Omental fat pad (tissue), 4 donors: ENCODE measurements around the gene PAX8. TPM values are rescaled to one million over a fixed set of nuclear protein-coding genes. Genes with fewer than 3 reads are reported as not detected.

ENCODE experiments used
- ATAC-seq: fragments of 150-250 bp; one replicate; pipeline ENCODE4 v1.9.1; 2016; ENCODE audit warnings: mild to moderate bottlenecking, moderate library complexity; ENCODE audit not compliant: low FRiP score
- DNase-seq: peaks from one replicate; pipeline ENCODE4 v3.0.0-alpha.2; 2019; ENCODE audit warnings: low spot score
- CTCF ChIP-seq, 3 donors: fragments of 450-650 bp; IDR thresholded peaks; one replicate each; pipeline ENCODE4 v1.5.1; 2016 to 2017; ENCODE audit warnings: antibody characterized with exemption in 3 of 3, mild to moderate bottlenecking in 3 of 3, moderate library complexity in 2 of 3
- total RNA-seq, 4 donors: library from RNA; depleted of rRNA; stranded (reverse); fragments of >200 nt; gene quantifications; one replicate each; pipeline ENCODE4 v1.1.0, GENCODE V29; 2016

Gene PAX8
- total RNA-seq, 4 donors from 2014 or later, result 2.8 to 9.4 (median 5.8) TPM

- ATAC-seq, result no peak
- DNase-seq, result no peak
- TF ChIP-seq CTCF (IDR thresholded peaks at IDR 0.05), result no peak
Observed at GRCh38 chr2:113215056-113215455, 63.7 kb downstream of the PAX8 start.

- ATAC-seq, result no peak
- DNase-seq, result no peak
- no peak for TF ChIP-seq CTCF (IDR thresholded peaks at IDR 0.05)
Observed at GRCh38 chr2:113214141-113214540, 64.6 kb downstream of the PAX8 start.

GRCh38 chr2:113213061-113213930, 65.4 kb downstream of the PAX8 start:
- no peak for DNase-seq
- no peak for TF ChIP-seq CTCF (IDR thresholded peaks at IDR 0.05)
- peak; percentile 5 for ATAC-seq

GRCh38 chr2:113212245-113213060, 66.3 kb downstream of the PAX8 start:
- DNase-seq, result no peak

GRCh38 chr2:113211226-113212105, 67.3 kb downstream of the PAX8 start:
- ATAC-seq (peak; percentile 69), DNase-seq (no peak)
- TF ChIP-seq CTCF (IDR thresholded peaks at IDR 0.05), result no peak

More at GRCh38 chr2:113212245-113213060, 66.3 kb downstream of the PAX8 start:
- TF ChIP-seq CTCF (IDR thresholded peaks at IDR 0.05), result no peak
- ATAC-seq, result peak; percentile 72

- ATAC-seq (no peak), DNase-seq (no peak)
- TF ChIP-seq CTCF (IDR thresholded peaks at IDR 0.05), result no peak
Observed at GRCh38 chr2:113209646-113210171, 69.0 kb downstream of the PAX8 start.
